ENCODE data around the gene SRSF6. TPM values are rescaled to one million over a fixed set of nuclear protein-coding genes. Genes with fewer than 3 reads are reported as not detected.
A peak's percentile ranks its signal among the peaks of the same experiment; 100 is the strongest.

The SRSF6 gene
- total and polyA plus RNA-seq, 2 donors (not counting 1 experiment from before 2014, with no cell fraction given), result 37.8 to 106 TPM

DNA sequence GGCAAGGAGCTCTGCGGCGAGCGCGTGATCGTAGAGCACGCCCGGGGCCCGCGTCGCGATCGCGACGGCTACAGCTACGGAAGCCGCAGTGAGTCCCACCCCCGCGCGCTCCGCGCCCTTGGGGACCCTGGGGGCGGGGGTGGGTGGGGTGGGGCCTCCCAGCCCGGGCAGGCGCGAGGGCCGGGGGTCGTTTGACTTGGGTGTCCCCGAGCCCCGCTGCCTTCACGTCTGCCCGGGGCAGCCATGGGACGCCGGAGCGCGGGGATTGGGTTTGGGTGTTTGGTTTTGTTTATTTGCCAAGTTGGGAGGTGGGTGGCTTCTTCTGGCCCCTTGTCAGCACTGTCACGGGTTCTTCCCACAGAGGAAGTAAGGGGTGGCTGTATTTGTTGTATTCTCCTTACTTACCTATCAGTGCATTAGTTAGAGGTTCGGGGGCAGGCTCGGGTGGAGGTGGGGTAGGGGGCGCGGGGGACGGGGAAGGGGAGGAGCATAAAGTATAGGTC lies 777 bp downstream of the SRSF6 start:
- peak overlapping the region; percentile 100 for H3K4me2 ChIP-seq (ENCODE audit: extremely low read depth, insufficient read depth, low read length)
- no peaks in the 10 kb centered on the region for H4K20me1 ChIP-seq (ENCODE audit: control insufficient read depth, extremely low read depth, insufficient read depth, low read length)
- TF ChIP-seq, protein P1, sequence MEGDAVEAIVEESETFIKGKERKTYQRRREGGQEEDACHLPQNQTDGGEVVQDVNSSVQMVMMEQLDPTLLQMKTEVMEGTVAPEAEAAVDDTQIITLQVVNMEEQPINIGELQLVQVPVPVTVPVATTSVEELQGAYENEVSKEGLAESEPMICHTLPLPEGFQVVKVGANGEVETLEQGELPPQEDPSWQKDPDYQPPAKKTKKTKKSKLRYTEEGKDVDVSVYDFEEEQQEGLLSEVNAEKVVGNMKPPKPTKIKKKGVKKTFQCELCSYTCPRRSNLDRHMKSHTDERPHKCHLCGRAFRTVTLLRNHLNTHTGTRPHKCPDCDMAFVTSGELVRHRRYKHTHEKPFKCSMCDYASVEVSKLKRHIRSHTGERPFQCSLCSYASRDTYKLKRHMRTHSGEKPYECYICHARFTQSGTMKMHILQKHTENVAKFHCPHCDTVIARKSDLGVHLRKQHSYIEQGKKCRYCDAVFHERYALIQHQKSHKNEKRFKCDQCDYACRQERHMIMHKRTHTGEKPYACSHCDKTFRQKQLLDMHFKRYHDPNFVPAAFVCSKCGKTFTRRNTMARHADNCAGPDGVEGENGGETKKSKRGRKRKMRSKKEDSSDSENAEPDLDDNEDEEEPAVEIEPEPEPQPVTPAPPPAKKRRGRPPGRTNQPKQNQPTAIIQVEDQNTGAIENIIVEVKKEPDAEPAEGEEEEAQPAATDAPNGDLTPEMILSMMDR (conservative IDR thresholded peaks at IDR 0.05 in 1 of 2, IDR thresholded peaks at IDR 0.05 in 1 of 2; ENCODE audit: low read depth in 1 of 2, low read length in 2 of 2), result no peak
- no peak for TF ChIP-seq EZH2 (IDR thresholded peaks at IDR 0.05; ENCODE audit: low read length, missing control alignments)
- H3K27ac ChIP-seq (ENCODE audit: insufficient read depth, low read length), result peak overlapping the region; percentile 98
- peaks cover 11% of the 10 kb centered on the region for H3K36me3 ChIP-seq (ENCODE audit: control insufficient read depth, insufficient read depth, low read length)
- no peaks in the 10 kb centered on the region for H3K4me1 ChIP-seq (ENCODE audit: control insufficient read depth, extremely low read depth, insufficient read depth, low read length)
- H3K27me3 ChIP-seq (ENCODE audit: control insufficient read depth, insufficient read depth, low read length), result peaks cover 4% of the 10 kb centered on the region
- no peak overlapping the region for H2AFZ ChIP-seq (ENCODE audit: low read length)
- H3K4me3 ChIP-seq (replicated peaks in 1 of 4; ENCODE audit: control extremely low read depth in 1 of 4, insufficient read depth in 1 of 4, low read depth in 3 of 4, low read length in 4 of 4), result peak overlapping the region; percentile 77 to 96 (median 91)
- DNase-seq (ENCODE audit: low read depth in 2 of 2), result peak in 1 of 2 donors; percentile 23
- peaks cover 44% of the 10 kb centered on the region for H3K79me2 ChIP-seq (ENCODE audit: control insufficient read depth, insufficient read depth, low read length)
- H3K9me3 ChIP-seq (ENCODE audit: control insufficient read depth, insufficient read depth, low read depth, low read length), result no peaks in the 10 kb centered on the region
- H3K9ac ChIP-seq (ENCODE audit: insufficient read depth, low read length), result peak overlapping the region; percentile 100

DNA sequence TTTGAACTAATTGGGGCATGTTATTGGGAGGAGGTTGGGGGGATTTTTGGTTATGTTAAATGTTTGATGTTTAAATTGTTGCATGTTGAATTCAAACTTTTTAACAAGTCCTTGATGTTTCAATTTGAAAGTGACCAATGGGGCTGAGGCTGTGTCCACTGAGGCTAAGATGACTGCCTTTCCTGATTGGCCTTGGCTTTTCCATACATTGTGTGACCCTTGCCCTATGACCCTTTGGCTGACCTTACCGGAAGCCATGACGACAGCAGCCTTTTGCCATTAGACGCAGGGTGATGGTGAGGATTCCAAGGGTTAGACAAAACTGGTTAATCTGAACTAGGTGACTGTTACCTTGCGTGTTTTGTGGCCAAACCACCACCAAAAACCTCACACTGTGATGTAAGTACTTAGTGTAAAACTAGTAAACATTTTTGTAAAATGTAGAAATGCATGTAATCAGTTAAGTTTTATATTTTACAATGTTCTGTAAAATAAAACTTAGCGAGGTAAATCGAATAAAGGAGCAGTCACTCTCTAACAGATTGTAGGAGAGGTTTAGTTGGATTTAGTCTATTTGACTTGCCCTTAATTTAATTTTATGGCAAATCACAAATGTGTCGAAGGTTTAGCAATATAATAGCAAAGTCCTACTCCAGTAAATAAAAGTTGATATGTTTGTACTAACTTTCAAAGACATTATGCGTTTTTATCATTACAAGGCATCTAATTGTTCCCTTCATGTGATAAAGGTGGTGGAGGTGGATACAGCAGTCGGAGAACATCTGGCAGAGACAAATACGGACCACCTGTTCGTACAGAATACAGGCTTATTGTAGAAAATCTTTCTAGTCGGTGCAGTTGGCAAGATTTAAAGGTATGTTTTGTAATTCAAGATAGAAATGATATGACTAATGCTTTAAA lies 1.6 kb downstream of the SRSF6 start:
- peaks cover 12% of the 10 kb centered on the region for H3K36me3 ChIP-seq (ENCODE audit: control insufficient read depth, insufficient read depth, low read length)
- TF ChIP-seq EZH2 (IDR thresholded peaks at IDR 0.05; ENCODE audit: low read length, missing control alignments), result no peak
- TF ChIP-seq, protein P1 (conservative IDR thresholded peaks at IDR 0.05 in 1 of 2, IDR thresholded peaks at IDR 0.05 in 1 of 2; ENCODE audit: low read depth in 1 of 2, low read length in 2 of 2), result no peak
- no peaks in the 10 kb centered on the region for H4K20me1 ChIP-seq (ENCODE audit: control insufficient read depth, extremely low read depth, insufficient read depth, low read length)
- H3K4me1 ChIP-seq (ENCODE audit: control insufficient read depth, extremely low read depth, insufficient read depth, low read length), result no peaks in the 10 kb centered on the region
- H3K9ac ChIP-seq (ENCODE audit: insufficient read depth, low read length), result peak overlapping the region; percentile 13
- no peaks in the 10 kb centered on the region for H3K9me3 ChIP-seq (ENCODE audit: control insufficient read depth, insufficient read depth, low read depth, low read length)
- no peaks in the 10 kb centered on the region for H3K27me3 ChIP-seq (ENCODE audit: control insufficient read depth, insufficient read depth, low read length)
- H3K4me2 ChIP-seq (ENCODE audit: extremely low read depth, insufficient read depth, low read length), result peak overlapping the region; percentile 100
- H3K4me3 ChIP-seq (replicated peaks in 1 of 4; ENCODE audit: control extremely low read depth in 1 of 4, insufficient read depth in 1 of 4, low read depth in 3 of 4, low read length in 4 of 4), result peak overlapping the region; percentile 77 to 96 (median 91)
- H3K27ac ChIP-seq (ENCODE audit: insufficient read depth, low read length), result peak overlapping the region; percentile 51
- DNase-seq (ENCODE audit: low read depth in 2 of 2), result peak; percentile 5 to 35
- peaks cover 45% of the 10 kb centered on the region for H3K79me2 ChIP-seq (ENCODE audit: control insufficient read depth, insufficient read depth, low read length)
- no peak overlapping the region for H2AFZ ChIP-seq (ENCODE audit: low read length)

DNA sequence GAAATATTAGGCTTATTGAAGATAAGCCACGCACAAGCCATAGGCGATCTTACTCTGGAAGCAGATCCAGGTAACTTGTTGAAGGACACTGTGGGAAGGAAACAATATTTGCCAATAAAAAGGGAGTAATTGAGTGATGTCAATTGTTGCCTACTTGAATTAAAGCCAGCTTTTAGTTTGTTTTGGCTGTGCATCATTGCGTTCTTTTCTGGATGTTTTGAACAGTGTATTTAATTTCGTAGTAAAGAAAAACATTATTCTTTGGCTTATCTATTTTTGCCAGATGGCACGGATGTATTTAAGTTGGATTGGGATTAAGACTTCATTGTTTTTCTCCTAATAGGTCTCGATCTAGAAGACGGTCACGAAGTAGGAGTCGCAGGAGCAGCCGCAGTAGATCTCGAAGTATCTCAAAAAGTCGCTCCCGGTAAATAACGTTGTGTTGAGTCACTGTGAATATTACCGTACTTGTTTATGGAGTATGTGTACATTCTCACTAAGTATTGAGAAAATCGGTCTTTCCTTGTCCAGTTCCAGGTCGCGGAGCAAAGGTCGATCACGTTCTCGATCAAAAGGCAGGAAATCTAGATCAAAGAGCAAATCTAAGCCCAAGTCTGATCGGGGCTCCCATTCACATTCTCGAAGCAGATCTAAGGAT lies 2.6 kb downstream of the SRSF6 start:
- Histone ChIP-seq H2AFZ (ENCODE audit: low read length) (no peak overlapping the region), H3K9ac (ENCODE audit: insufficient read depth, low read length) (no peak overlapping the region), H3K4me1 (ENCODE audit: control insufficient read depth, extremely low read depth, insufficient read depth, low read length) (no peaks in the 10 kb centered on the region), H3K9me3 (ENCODE audit: control insufficient read depth, insufficient read depth, low read depth, low read length) (no peaks in the 10 kb centered on the region), H4K20me1 (ENCODE audit: control insufficient read depth, extremely low read depth, insufficient read depth, low read length) (no peaks in the 10 kb centered on the region), H3K36me3 (ENCODE audit: control insufficient read depth, insufficient read depth, low read length) (peaks cover 14% of the 10 kb centered on the region), H3K4me2 (ENCODE audit: extremely low read depth, insufficient read depth, low read length) (no peak overlapping the region), H3K79me2 (ENCODE audit: control insufficient read depth, insufficient read depth, low read length) (peaks cover 45% of the 10 kb centered on the region), H3K4me3 (replicated peaks in 1 of 4; ENCODE audit: control extremely low read depth in 1 of 4, insufficient read depth in 1 of 4, low read depth in 3 of 4, low read length in 4 of 4) (no peak overlapping the region), H3K27me3 (ENCODE audit: control insufficient read depth, insufficient read depth, low read length) (no peaks in the 10 kb centered on the region), H3K27ac (ENCODE audit: insufficient read depth, low read length) (no peak overlapping the region)
- no peak for DNase-seq (ENCODE audit: low read depth in 2 of 2)
- TF ChIP-seq, protein P1 (conservative IDR thresholded peaks at IDR 0.05 in 1 of 2, IDR thresholded peaks at IDR 0.05 in 1 of 2; ENCODE audit: low read depth in 1 of 2, low read length in 2 of 2), result no peak

All from fibroblast of lung (primary cell).